Measurements from ENCODE around the gene MOV10L1. TPM values are rescaled to one million over a fixed set of nuclear protein-coding genes. Genes with fewer than 3 reads are reported as not detected.
"Not testable (repeated sequence)": the region's sequence is repeated elsewhere in the genome, so short reads cannot be mapped to it uniquely, and the experiment has no call there.

MOV10L1 gene
- polyA plus RNA-seq, 10 donors, result 0.12 to 0.61 (median 0.39) TPM

GRCh38 chr22:50137277-50137676 lies 47.5 kb downstream of the MOV10L1 start:
- DNase-seq, result not testable (repeated sequence)

- DNase-seq, result no peak
Observed at GRCh38 chr22:50138041-50138440, 48.2 kb downstream of the MOV10L1 start.

- DNase-seq, result no peak
Observed at GRCh38 chr22:50138988-50139387, 49.2 kb downstream of the MOV10L1 start.

GRCh38 chr22:50139843-50140415 lies 50.1 kb downstream of the MOV10L1 start:
- DNase-seq, result no peak

GRCh38 chr22:50140615-50141014 lies 50.8 kb downstream of the MOV10L1 start:
- no peak for DNase-seq

- DNase-seq, result no peak
Observed at GRCh38 chr22:50141462-50141861, 51.7 kb downstream of the MOV10L1 start.

GRCh38 chr22:50141891-50142363 lies 52.1 kb downstream of the MOV10L1 start:
- no peak for DNase-seq

GRCh38 chr22:50143096-50143495 lies 53.3 kb downstream of the MOV10L1 start:
- no peak for DNase-seq

GRCh38 chr22:50144005-50144614 lies 54.3 kb downstream of the MOV10L1 start:
- no peak for DNase-seq

- peak in 2 of 3 donors; percentile 31 to 85 for DNase-seq
Observed at GRCh38 chr22:50145721-50146438, 56.1 kb downstream of the MOV10L1 start.

- DNase-seq, result peak; percentile 61 to 92 (median 74)
Observed at GRCh38 chr22:50146439-50147238, 56.8 kb downstream of the MOV10L1 start.

GRCh38 chr22:50147258-50148165 lies 57.7 kb downstream of the MOV10L1 start:
- DNase-seq, result not testable (repeated sequence)

GRCh38 chr22:50148166-50148500 lies 58.3 kb downstream of the MOV10L1 start:
- DNase-seq, result no peak

- DNase-seq, result peak in 2 of 3 donors; percentile 42 to 57
Observed at GRCh38 chr22:50148991-50149721, 59.4 kb downstream of the MOV10L1 start.

- DNase-seq, result no peak
Observed at GRCh38 chr22:50150161-50151129, 60.6 kb downstream of the MOV10L1 start.

GRCh38 chr22:50151571-50152537 lies 62.0 kb downstream of the MOV10L1 start:
- DNase-seq, result no peak

- no peak for DNase-seq
Observed at GRCh38 chr22:50153056-50153755, 63.4 kb downstream of the MOV10L1 start.

All from muscle of back (tissue), 11 donors.